ENCODE results near the gene MRPS23.

MRPS23 gene

GRCh38 chr17:57868910-57869616, 19.2 kb upstream of the MRPS23 start:
- no peak overlapping the region for H3K4me3 ChIP-seq (ENCODE audit: low read depth, low read length)
- no peak for DNase-seq (ENCODE audit: low read depth)
- no peak for TF ChIP-seq CTCF (IDR thresholded peaks at IDR 0.05; ENCODE audit: control insufficient read depth, extremely low read depth, insufficient read depth)

- no peak for DNase-seq (ENCODE audit: low read depth)
- no peak for TF ChIP-seq CTCF (IDR thresholded peaks at IDR 0.05; ENCODE audit: control insufficient read depth, extremely low read depth, insufficient read depth)
- H3K4me3 ChIP-seq (ENCODE audit: low read depth, low read length) = no peak overlapping the region
Observed at GRCh38 chr17:57868007-57868909, 18.4 kb upstream of the MRPS23 start.

- no peak for TF ChIP-seq CTCF (IDR thresholded peaks at IDR 0.05; ENCODE audit: control insufficient read depth, extremely low read depth, insufficient read depth)
- DNase-seq (ENCODE audit: low read depth) = no peak
- H3K4me3 ChIP-seq (ENCODE audit: low read depth, low read length) = no peak overlapping the region
Observed at GRCh38 chr17:57867126-57867525, 17.3 kb upstream of the MRPS23 start.

GRCh38 chr17:57866723-57867122, 16.9 kb upstream of the MRPS23 start:
- no peak overlapping the region for H3K4me3 ChIP-seq (ENCODE audit: low read depth, low read length)
- TF ChIP-seq CTCF (IDR thresholded peaks at IDR 0.05; ENCODE audit: control insufficient read depth, extremely low read depth, insufficient read depth) = no peak
- no peak for DNase-seq (ENCODE audit: low read depth)

- DNase-seq (ENCODE audit: low read depth) = no peak
- no peak for TF ChIP-seq CTCF (IDR thresholded peaks at IDR 0.05; ENCODE audit: control insufficient read depth, extremely low read depth, insufficient read depth)
- no peak overlapping the region for H3K4me3 ChIP-seq (ENCODE audit: low read depth, low read length)
Observed at GRCh38 chr17:57866319-57866718, 16.5 kb upstream of the MRPS23 start.

- H3K4me3 ChIP-seq (ENCODE audit: low read depth, low read length) = no peak overlapping the region
- TF ChIP-seq CTCF (IDR thresholded peaks at IDR 0.05; ENCODE audit: control insufficient read depth, extremely low read depth, insufficient read depth) = no peak
- DNase-seq (ENCODE audit: low read depth) = no peak
Observed at GRCh38 chr17:57864273-57864672, 14.4 kb upstream of the MRPS23 start.

All from LNCaP clone FGC (cell line).